ENCODE results near the gene PTPRN.

The PTPRN gene

DNA sequence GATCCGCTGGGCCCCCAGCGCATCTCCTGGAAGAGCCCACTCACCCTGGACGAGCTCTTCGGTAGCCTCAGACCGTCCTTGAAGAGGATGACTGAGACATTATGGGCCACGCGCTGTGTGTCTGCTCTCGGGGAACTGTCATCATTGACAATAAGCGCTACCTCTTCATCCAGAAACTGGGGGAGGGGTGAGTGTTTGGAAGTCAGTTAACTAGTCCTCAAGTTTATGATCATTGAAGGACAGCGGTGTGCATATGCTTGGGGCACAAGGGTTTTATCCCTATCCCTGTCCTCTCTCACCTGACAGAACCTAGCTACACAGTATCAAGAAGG lies 63.3 kb downstream of the PTPRN start:
- H3K27ac Mint-ChIP-seq: peak overlapping the region; percentile 90
- H3K27me3 Mint-ChIP-seq: no peaks in the 10 kb centered on the region
- H3K4me3 Mint-ChIP-seq: peak overlapping the region; percentile 85
- intact Hi-C loops (cut with micrococcal nuclease): loop anchor here (1.0 to 2.0 kb wide), 2 partner anchors 17 to 40 kb away; partner anchors contain the start of genes ANKZF1, ATG9A and ZFAND2B
- peaks cover 60% of the 10 kb centered on the region for H3K36me3 Mint-ChIP-seq (ENCODE audit: low read depth)
- H3K9me3 Mint-ChIP-seq: no peaks in the 10 kb centered on the region
- peaks cover 70% of the 10 kb centered on the region for H3K4me1 Mint-ChIP-seq (ENCODE audit: low read depth)

GRCh38 chr2:219245148-219245898 lies 63.9 kb downstream of the PTPRN start, which contains the start of the genes GLB1L and STK16:
GLB1L (minus strand) TSS chr2:219245444; CDS start chr2:219243573, 1,871 bp downstream.
STK16 (plus strand) TSS chr2:219245479; CDS start chr2:219246000, 521 bp downstream.
- H3K36me3 Mint-ChIP-seq (ENCODE audit: low read depth): peaks cover 60% of the 10 kb centered on the region
- no peaks in the 10 kb centered on the region for H3K27me3 Mint-ChIP-seq
- peaks cover 65% of the 10 kb centered on the region for H3K4me1 Mint-ChIP-seq (ENCODE audit: low read depth)
- peak within 1 kb of the TSS; percentile 85 for H3K4me3 Mint-ChIP-seq
- intact Hi-C loops (cut with micrococcal nuclease): loop anchor here (1.0 to 2.0 kb wide), 2 partner anchors 17 to 39 kb away; partner anchors contain the start of genes ANKZF1, ATG9A and ZFAND2B
- H3K27ac Mint-ChIP-seq: peak within 1 kb of the TSS; percentile 90
- no peaks in the 10 kb centered on the region for H3K9me3 Mint-ChIP-seq

- Mint-ChIP-seq H3K4me3 (peak overlapping the region; percentile 85), H3K27me3 (no peaks in the 10 kb centered on the region), H3K9me3 (no peaks in the 10 kb centered on the region), H3K4me1 (ENCODE audit: low read depth) (peaks cover 59% of the 10 kb centered on the region), H3K27ac (peak overlapping the region; percentile 90), H3K36me3 (ENCODE audit: low read depth) (peaks cover 60% of the 10 kb centered on the region)
- intact Hi-C loops (cut with micrococcal nuclease): loop anchor here (1.0 to 2.0 kb wide), 2 partner anchors 16 to 38 kb away; partner anchors contain the start of genes ANKZF1, ATG9A and ZFAND2B
These were observed 64.4 kb downstream of the PTPRN start for GRCh38 chr2:219244789-219245147.

DNA sequence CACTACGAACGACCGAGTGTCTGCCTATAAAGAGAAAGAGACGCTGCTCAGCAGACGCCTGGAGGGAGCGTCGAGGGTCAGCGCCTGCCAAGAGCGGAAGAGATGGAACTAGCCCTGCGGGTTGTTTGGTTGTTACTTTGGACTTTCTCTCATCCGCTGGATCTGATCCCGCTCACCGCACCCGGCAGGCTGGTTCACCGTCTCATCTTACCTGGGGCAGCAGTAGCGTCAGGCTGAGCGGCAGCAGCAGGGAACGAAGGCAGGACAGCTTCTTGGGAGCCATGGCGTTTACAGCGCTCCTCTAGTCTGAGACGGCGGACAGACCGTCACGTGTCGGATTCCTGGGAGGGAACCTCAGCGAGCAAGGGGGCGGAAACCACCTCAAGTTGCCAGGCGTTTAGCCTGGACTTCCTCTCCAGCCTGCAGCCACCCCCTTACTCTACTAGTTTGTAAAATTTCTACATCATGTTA lies 65.9 kb downstream of the PTPRN start:
- no peaks in the 10 kb centered on the region for H3K27me3 Mint-ChIP-seq
- peak overlapping the region; percentile 83 for H3K4me3 Mint-ChIP-seq
- intact Hi-C loops (cut with micrococcal nuclease): no loop called here
- peaks cover 60% of the 10 kb centered on the region for H3K36me3 Mint-ChIP-seq (ENCODE audit: low read depth)
- peak overlapping the region; percentile 69 for H3K27ac Mint-ChIP-seq
- no peaks in the 10 kb centered on the region for H3K9me3 Mint-ChIP-seq
- peaks cover 45% of the 10 kb centered on the region for H3K4me1 Mint-ChIP-seq (ENCODE audit: low read depth)
